ENCODE data around the gene PHF12. TPM values are rescaled to one million over a fixed set of nuclear protein-coding genes. Genes with fewer than 3 reads are reported as not detected.

PHF12 gene
- total and polyA plus RNA-seq, 2 experiments from 2014 or later, result 19.7 to 41.0 TPM

DNA sequence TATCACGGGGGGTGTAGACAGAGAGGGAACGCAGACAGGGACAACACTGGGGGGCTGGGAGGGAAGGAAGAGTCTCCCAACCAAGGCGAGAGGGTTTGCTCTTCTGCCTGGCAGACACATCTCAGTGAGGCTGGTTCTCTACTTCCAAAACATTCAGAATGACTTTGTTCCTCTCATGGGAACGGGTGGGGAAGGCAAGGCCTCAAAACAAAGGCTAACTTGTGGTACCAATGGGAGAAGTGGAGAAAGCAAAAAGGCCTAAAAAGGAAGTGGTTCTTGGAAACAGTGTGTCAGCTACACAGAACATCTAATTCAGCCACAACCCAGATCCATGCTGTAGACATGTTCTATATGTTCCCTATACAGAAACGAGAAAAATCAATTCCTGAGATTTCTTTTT, 61.3 kb downstream of the PHF12 start (continued):
- TF ChIP-seq, protein P1, sequence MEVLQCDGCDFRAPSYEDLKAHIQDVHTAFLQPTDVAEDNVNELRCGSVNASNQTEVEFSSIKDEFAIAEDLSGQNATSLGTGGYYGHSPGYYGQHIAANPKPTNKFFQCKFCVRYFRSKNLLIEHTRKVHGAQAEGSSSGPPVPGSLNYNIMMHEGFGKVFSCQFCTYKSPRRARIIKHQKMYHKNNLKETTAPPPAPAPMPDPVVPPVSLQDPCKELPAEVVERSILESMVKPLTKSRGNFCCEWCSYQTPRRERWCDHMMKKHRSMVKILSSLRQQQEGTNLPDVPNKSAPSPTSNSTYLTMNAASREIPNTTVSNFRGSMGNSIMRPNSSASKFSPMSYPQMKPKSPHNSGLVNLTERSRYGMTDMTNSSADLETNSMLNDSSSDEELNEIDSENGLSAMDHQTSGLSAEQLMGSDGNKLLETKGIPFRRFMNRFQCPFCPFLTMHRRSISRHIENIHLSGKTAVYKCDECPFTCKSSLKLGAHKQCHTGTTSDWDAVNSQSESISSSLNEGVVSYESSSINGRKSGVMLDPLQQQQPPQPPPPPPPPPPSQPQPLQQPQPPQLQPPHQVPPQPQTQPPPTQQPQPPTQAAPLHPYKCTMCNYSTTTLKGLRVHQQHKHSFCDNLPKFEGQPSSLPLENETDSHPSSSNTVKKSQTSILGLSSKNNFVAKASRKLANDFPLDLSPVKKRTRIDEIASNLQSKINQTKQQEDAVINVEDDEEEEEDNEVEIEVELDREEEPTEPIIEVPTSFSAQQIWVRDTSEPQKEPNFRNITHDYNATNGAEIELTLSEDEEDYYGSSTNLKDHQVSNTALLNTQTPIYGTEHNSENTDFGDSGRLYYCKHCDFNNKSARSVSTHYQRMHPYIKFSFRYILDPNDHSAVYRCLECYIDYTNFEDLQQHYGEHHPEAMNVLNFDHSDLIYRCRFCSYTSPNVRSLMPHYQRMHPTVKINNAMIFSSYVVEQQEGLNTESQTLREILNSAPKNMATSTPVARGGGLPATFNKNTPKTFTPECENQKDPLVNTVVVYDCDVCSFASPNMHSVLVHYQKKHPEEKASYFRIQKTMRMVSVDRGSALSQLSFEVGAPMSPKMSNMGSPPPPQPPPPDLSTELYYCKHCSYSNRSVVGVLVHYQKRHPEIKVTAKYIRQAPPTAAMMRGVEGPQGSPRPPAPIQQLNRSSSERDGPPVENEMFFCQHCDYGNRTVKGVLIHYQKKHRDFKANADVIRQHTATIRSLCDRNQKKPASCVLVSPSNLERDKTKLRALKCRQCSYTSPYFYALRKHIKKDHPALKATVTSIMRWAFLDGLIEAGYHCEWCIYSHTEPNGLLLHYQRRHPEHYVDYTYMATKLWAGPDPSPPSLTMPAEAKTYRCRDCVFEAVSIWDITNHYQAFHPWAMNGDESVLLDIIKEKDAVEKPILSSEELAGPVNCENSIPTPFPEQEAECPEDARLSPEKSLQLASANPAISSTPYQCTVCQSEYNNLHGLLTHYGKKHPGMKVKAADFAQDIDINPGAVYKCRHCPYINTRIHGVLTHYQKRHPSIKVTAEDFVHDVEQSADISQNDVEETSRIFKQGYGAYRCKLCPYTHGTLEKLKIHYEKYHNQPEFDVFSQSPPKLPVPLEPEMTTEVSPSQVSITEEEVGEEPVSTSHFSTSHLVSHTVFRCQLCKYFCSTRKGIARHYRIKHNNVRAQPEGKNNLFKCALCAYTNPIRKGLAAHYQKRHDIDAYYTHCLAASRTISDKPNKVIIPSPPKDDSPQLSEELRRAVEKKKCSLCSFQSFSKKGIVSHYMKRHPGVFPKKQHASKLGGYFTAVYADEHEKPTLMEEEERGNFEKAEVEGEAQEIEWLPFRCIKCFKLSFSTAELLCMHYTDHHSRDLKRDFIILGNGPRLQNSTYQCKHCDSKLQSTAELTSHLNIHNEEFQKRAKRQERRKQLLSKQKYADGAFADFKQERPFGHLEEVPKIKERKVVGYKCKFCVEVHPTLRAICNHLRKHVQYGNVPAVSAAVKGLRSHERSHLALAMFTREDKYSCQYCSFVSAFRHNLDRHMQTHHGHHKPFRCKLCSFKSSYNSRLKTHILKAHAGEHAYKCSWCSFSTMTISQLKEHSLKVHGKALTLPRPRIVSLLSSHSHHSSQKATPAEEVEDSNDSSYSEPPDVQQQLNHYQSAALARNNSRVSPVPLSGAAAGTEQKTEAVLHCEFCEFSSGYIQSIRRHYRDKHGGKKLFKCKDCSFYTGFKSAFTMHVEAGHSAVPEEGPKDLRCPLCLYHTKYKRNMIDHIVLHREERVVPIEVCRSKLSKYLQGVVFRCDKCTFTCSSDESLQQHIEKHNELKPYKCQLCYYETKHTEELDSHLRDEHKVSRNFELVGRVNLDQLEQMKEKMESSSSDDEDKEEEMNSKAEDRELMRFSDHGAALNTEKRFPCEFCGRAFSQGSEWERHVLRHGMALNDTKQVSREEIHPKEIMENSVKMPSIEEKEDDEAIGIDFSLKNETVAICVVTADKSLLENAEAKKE (CRISPR knock-in tag; IDR thresholded peaks at IDR 0.05), result no peak
- TF ChIP-seq EZH2 (IDR thresholded peaks at IDR 0.05; ENCODE audit: low read depth, unreplicated experiment), result no peak

DNA sequence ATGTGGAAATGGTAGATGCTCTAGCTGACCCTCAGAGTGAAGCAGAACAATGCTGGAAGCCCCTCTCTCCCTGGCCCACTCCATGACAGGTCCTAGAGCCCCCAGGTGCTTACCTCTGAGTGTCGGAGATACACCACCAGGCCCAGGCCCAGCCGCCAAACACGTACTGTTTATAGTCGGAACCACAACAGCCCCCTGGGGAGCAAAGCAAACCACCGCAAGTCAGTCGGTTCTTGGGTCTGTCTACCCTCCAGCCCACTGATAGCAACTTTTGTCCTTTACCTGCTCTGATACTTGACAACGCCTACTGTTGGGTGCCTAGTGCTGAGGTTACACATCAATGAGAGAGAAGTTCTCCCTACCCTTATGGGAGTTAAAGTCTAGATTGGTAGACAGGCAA, 62.5 kb downstream of the PHF12 start:
- no peak overlapping the region for H2AFZ ChIP-seq
- H3K4me1 Mint-ChIP-seq, result peaks cover 23% of the 10 kb centered on the region
- H3K27me3 Mint-ChIP-seq (ENCODE audit: insufficient read depth, low read depth, poor library complexity), result peaks cover 21% of the 10 kb centered on the region
- no peak overlapping the region for H3K27ac Mint-ChIP-seq
- ATAC-seq (no peak), DNase-seq (ENCODE audit: low spot score) (no peak)
- H4K20me1 ChIP-seq (replicated peaks; ENCODE audit: insufficient read depth), result no peaks in the 10 kb centered on the region; the same call in 1 of the 2 replicates
- TF ChIP-seq EZH2phosphoT487 (IDR thresholded peaks at IDR 0.05; ENCODE audit: unreplicated experiment), result no peak
- H3K36me3 ChIP-seq (ENCODE audit: insufficient read depth), result no peaks in the 10 kb centered on the region
- peaks cover 7% of the 10 kb centered on the region for H3K4me1 ChIP-seq (ENCODE audit: insufficient read depth)
- no peaks in the 10 kb centered on the region for H3K27me3 ChIP-seq (ENCODE audit: insufficient read depth)
- no peak overlapping the region for H3K4me3 Mint-ChIP-seq
- H3K79me2 ChIP-seq (replicated peaks; ENCODE audit: insufficient read depth), result peaks cover 4% of the 10 kb centered on the region
- no peak overlapping the region for H3K4me3 ChIP-seq
- H3K4me2 ChIP-seq, result no peak overlapping the region
- no peaks in the 10 kb centered on the region for H3K9me3 Mint-ChIP-seq
- H3K36me3 Mint-ChIP-seq (ENCODE audit: low read depth), result peaks cover 38% of the 10 kb centered on the region
- H3K9me2 ChIP-seq (ENCODE audit: insufficient read depth), result no peaks in the 10 kb centered on the region
- H3F3A ChIP-seq (replicated peaks; ENCODE audit: low read depth), result 0 out of 2 replicates have a peak, but pooled peaks cover 3% of the 10 kb centered on the region
- H3K27ac ChIP-seq (ENCODE audit: low read depth), result no peak overlapping the region

DNA sequence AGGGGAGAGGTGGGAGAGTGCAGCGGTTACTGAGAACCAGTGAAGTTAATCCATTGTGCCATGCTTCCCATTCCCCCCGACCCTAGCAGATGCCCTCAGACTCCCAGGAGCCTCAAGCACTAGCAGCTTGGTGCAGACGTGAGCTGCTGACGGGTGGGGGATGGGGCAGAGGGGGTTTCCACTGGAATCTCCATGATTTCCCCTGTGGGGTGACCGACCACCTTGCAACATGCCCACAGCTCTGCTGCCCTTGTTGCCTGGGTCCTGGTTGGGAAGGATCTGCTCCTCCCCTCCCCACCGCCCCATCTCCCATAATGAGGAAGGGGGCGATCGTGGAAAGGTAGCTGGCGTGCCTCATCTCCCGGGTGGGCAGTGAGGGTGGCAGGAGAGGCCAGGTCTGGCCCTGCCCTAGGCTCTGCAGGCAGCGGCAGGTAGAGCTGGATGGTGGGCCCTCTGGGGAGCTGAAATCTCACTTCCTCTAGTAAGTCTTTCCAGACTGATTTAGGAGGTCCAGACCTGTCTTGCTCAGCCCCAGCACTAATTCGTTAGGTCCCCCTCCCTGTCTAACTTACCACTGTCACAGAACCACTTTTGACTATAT, 63.3 kb downstream of the PHF12 start:
- no peaks in the 10 kb centered on the region for H3K27me3 ChIP-seq (ENCODE audit: insufficient read depth)
- H3K4me3 Mint-ChIP-seq, result no peak overlapping the region
- no peaks in the 10 kb centered on the region for H3K36me3 ChIP-seq (ENCODE audit: insufficient read depth)
- no peaks in the 10 kb centered on the region for H3F3A ChIP-seq (replicated peaks; ENCODE audit: low read depth)
- no peaks in the 10 kb centered on the region for H3K9me2 ChIP-seq (ENCODE audit: insufficient read depth)
- peaks cover 18% of the 10 kb centered on the region for H3K4me1 Mint-ChIP-seq
- peaks cover 7% of the 10 kb centered on the region for H3K4me1 ChIP-seq (ENCODE audit: insufficient read depth)
- ATAC-seq, result no peak
- H3K27me3 Mint-ChIP-seq (ENCODE audit: insufficient read depth, low read depth, poor library complexity), result peaks cover 19% of the 10 kb centered on the region
- no peak for DNase-seq (ENCODE audit: low spot score)
- H3K4me2 ChIP-seq, result no peak overlapping the region
- H3K79me2 ChIP-seq (replicated peaks; ENCODE audit: insufficient read depth), result no peaks in the 10 kb centered on the region
- no peaks in the 10 kb centered on the region for H3K9me3 Mint-ChIP-seq
- no peak overlapping the region for H3K27ac Mint-ChIP-seq
- H2AFZ ChIP-seq, result no peak overlapping the region
- H3K4me3 ChIP-seq, result no peak overlapping the region
- H3K27ac ChIP-seq (ENCODE audit: low read depth), result no peak overlapping the region
- peaks cover 34% of the 10 kb centered on the region for H3K36me3 Mint-ChIP-seq (ENCODE audit: low read depth)
- no peaks in the 10 kb centered on the region; the same call in 1 of the 2 replicates for H4K20me1 ChIP-seq (replicated peaks; ENCODE audit: insufficient read depth)
- no peak for TF ChIP-seq NANOG (IDR thresholded peaks at IDR 0.05; ENCODE audit: borderline replicate concordance)
- TF ChIP-seq, protein P2, sequence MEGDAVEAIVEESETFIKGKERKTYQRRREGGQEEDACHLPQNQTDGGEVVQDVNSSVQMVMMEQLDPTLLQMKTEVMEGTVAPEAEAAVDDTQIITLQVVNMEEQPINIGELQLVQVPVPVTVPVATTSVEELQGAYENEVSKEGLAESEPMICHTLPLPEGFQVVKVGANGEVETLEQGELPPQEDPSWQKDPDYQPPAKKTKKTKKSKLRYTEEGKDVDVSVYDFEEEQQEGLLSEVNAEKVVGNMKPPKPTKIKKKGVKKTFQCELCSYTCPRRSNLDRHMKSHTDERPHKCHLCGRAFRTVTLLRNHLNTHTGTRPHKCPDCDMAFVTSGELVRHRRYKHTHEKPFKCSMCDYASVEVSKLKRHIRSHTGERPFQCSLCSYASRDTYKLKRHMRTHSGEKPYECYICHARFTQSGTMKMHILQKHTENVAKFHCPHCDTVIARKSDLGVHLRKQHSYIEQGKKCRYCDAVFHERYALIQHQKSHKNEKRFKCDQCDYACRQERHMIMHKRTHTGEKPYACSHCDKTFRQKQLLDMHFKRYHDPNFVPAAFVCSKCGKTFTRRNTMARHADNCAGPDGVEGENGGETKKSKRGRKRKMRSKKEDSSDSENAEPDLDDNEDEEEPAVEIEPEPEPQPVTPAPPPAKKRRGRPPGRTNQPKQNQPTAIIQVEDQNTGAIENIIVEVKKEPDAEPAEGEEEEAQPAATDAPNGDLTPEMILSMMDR (conservative IDR thresholded peaks at IDR 0.05; ENCODE audit: low read depth in 2 of 2), result no peak
- no peak for TF ChIP-seq EZH2 (IDR thresholded peaks at IDR 0.05; ENCODE audit: low read depth, unreplicated experiment)
- no peak for TF ChIP-seq ZNF331 (CRISPR knock-in tag; IDR thresholded peaks at IDR 0.05; ENCODE audit: low read depth)
- no peak for TF ChIP-seq JUNB (IDR thresholded peaks at IDR 0.05; ENCODE audit: unreplicated experiment)
- no peak for TF ChIP-seq ZNF114 (CRISPR knock-in tag; IDR thresholded peaks at IDR 0.05)
- TF ChIP-seq POLR2AphosphoS5 (IDR thresholded peaks at IDR 0.05; ENCODE audit: low read depth), result no peak
- TF ChIP-seq, protein P3, sequence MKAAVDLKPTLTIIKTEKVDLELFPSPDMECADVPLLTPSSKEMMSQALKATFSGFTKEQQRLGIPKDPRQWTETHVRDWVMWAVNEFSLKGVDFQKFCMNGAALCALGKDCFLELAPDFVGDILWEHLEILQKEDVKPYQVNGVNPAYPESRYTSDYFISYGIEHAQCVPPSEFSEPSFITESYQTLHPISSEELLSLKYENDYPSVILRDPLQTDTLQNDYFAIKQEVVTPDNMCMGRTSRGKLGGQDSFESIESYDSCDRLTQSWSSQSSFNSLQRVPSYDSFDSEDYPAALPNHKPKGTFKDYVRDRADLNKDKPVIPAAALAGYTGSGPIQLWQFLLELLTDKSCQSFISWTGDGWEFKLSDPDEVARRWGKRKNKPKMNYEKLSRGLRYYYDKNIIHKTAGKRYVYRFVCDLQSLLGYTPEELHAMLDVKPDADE (IDR thresholded peaks at IDR 0.05), result no peak

All from GM23338 (cell line).